Measurements from ENCODE around the gene SEMA4D.

Gene SEMA4D

DNA sequence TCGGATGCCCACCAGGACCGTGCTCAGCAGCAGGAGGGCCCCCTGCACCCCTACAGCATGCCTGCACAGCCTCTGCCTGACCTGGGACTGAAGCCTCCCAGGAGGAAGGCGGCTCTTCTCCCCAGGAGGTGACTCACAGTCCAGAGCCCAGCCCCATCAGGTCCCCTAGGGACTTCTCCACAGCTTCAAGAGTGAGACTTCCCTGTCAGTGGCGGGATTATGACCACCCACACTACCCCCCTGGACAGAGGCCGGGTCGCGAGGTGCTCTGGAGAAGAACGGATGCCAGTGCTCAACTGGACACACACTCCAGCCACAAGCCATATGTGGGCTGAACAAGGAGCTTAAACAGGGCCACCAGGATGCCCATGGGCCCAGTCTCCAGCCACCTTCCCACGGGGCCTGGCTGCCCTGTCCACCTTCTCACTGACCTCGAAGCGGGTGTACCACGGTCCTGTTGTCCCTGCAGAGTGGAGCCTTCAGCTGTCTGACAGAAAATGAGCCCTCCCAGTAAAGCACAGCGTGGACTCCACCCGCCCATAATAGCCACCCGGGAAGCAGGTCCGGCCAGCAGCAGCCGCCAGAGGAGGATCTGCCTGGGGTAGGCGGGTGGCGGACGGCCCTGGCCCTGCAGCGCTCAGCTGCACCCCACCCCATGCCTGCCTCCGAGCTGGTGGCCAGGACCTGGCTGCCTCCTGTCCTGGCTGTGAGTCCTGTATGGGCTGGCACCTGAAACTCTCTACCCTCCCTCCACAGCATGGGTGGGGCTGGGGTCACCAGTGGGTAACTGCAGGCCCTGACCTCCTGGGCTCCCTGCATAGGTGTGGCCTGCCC is 54.7 kb downstream of the SEMA4D start:
- no peak for DNase-seq

DNA sequence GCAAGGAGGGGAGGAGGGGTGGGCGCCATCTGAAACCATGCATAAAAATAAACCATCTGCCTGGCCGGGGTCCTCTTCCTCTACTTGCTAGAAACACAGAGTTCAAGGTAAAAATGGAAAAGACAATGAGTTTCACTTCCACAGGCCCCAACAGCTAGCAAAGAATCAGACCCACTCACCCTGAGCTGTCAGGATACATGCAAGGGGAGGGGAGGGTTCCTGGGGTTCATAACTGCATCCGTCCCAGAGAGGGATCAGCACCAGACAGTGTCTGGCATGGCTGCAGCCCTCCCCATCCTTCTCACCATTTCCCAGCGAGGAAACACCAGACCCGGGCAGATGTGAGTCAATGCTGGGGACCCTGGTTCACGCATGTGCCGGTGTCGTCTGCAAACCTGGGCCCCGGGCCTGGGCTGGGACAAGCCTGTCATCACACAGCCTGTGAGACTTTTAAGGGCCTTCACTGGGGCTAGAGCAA is 55.4 kb downstream of the SEMA4D start:
- DNase-seq: no peak

DNA sequence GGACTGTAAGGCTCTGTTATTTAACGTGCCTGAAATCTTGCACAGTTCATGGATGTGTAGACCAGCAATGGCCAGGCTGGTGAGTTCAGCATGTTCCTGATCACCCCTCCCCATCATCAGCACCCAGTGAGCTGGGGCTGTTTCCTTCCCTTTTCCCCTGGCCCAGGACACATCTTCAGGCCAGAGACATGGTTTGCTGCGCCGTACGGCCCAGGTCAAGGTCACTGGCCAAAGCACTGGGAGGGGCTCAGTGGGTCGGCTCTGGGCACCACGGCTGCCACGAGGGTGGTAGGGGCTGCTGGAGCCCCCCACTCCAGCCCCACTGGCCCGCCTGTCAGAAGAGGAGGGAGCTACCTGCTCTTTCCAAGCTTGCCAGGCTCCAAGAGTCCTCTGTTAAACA is 55.9 kb downstream of the SEMA4D start:
- DNase-seq: no peak

GRCh38 chr9:89441655-89441970 is 56.3 kb downstream of the SEMA4D start:
- no peak for DNase-seq

DNA sequence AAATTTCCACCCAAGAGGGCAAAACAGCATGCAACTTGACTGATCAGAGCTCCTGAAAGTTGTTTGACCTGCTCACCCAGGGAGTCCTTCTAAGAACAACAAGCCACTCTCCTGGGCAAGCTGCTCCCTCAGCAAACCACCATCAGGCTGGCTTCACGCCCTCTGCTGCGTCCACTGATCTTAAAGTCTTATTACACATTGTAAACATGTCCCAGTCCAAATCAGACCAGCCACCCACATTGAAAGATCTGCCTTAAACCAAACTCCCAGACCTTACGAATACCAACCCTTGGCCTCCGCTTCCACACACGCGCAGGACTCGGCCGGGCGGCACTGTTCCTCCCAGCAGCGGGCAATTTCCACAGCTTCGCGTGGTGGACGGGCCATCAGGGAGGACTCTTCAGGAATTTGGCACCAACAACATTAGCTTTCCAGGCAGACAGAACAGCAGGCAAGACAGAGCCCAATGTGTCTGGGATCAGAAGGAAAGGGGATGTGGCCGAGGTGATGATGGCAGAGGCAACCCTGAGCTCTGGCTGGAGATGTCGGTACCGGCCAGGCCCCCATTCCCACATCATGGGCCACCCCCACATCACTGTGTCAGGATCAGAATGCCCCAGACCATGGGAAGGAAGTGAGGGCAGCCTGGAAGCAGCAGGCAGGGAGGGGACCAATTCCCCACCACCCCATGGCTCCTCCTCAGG is 56.8 kb downstream of the SEMA4D start:
- DNase-seq: no peak

DNA sequence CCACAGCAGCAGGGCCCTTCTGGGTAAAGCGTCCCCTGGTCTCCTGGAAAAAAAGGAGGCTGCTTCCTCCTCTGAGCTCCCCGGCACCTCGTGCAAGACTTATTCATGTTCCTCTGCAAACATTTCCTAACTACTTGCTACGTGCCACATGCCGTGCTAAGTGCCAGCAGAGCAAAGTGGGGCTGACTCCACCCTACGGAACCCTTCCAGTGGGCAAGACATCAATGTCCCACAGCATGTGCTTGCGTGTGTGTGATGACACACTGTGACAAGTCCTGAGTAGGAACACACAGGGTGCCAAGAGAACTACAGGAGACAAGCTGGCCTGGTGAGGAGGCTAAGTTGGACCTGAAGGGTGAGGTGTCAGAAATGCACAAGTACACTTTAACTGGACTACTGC is 57.4 kb downstream of the SEMA4D start:
- DNase-seq: peak; percentile 53

GRCh38 chr9:89440046-89440445 is 57.9 kb downstream of the SEMA4D start:
- no peak for DNase-seq

DNA sequence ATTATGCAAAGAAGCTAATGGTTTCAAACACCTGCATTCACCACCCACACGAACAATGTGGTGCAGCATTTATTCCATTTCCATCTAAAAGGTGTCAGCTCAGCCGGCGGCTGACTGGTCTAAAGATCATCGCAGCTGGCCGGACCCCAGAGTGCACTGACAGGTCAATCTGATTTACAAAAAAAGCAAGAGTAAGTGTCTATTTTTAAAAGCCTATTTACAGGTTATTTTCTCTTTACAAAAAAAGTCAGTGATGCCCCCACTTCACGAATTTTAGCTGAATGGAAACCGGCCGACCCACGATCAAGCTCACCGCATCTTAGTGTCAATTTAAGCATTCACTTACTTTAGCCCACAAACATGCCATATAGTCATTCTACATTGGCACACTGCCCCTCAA is 58.3 kb downstream of the SEMA4D start:
- DNase-seq: no peak

DNA sequence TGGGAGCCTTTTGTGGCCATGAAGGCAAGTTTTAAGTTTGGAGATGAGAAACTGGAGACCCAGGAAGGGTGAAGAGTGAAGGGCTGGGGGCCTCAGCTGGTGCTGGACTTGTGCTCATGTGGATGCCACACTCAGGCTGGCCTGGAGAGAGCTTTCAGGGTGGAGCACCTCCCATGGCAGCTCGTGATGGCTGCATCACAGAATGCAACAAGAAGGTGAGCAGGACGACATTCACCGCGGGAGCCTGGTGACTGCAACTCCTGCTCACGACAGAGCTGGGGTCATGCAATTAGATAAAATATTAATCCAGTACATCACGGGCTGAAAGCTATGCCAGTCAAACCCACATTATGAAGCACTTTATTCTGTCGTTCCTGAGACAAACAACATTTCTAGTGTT is 59.7 kb downstream of the SEMA4D start:
- DNase-seq: no peak

DNA sequence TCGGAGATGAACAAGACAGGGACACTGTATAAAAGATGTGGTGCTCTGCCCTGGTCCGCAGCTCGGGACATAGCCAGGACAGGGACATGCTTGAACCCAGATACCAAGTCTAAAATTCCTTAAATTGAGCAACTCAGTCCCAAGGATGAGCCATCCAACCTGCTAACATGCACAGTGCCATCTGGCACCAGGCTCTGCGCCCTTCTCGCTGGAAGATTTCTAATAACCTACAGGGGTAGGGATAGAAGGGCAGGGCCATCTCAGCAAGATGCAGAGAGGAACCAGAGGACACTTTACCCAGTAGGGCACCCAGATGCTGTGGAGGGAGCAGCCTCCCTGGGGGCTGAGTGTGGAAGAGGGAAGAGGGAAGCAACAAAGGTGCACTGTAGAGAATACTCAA is 60.1 kb downstream of the SEMA4D start:
- no peak for DNase-seq

DNA sequence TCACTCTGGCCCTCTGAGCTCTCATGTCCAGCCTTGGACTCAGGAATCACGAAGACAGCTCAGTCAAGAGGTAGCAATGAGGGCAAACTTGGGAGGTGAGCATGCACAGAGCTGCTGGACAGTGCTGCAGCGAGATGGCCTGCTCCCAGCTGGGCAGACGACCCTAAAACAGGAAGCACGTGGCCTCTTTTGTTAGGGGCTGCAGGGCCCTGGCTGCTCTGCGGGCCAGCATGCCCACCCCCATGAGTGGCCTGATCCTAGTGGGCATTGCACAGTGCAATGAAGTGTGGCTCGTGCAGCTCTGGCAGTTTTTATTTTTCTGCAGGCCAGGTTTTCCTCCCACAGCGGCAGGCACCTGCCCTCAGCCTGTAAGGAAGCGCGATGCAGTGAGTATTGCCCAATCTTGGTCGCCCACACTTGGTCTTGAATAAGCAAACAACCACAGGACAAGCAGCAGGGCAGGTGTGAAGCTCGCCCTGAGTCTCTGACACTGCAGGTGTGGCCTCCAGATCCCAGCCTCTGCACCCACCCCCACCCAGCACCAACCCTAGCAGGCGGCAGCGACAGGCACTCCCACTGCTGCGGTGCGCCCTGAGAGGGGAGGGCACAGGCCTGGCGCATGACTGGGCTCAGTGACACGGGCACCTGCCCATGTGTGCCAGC is 60.8 kb downstream of the SEMA4D start:
- peak; percentile 58 for DNase-seq

DNA sequence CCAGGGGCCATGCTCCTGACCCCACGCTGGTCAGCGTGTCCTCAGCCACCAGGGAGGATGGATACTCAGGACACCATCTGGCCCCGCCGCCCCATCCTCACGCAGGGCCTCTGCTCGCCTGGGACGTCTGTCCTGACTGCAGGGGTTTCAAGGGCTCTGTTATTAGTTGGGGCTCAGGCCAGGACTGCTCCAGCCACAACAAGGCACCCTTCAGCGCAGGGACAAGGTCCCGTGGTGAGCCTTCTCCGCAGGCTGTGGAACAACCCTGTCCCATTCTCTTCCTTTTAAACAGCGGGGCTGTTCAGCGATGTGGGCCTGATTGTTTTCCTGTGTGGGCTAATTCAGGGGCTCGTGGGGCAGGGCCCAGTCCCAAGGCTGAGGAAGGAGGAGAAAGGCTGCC is 61.6 kb downstream of the SEMA4D start:
- DNase-seq: no peak

- DNase-seq: no peak
These were observed 62.7 kb downstream of the SEMA4D start for GRCh38 chr9:89435071-89435823.

DNA sequence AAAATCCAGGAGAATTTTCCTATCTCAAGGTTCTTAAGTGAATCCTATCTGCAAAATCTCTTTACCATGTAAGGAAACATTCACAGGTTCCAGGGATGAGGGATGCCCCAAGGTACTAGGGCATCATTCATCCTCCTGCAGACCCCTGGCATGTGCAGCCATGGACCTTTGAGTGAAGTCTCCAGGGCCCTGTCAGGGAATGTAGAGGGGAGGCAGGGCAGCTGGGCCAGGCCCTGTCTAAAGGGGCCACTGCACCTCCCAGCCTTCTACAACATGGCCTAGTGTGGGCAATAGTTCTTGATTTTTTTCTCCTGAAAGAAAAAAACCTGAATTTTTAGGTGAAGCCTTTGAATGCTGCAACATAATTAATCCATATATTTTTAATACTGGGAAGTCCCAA is 63.3 kb downstream of the SEMA4D start:
- DNase-seq: no peak

GRCh38 chr9:89433826-89434225 is 64.1 kb downstream of the SEMA4D start:
- no peak for DNase-seq

GRCh38 chr9:89432986-89433530 is 64.9 kb downstream of the SEMA4D start:
- no peak for DNase-seq

DNA sequence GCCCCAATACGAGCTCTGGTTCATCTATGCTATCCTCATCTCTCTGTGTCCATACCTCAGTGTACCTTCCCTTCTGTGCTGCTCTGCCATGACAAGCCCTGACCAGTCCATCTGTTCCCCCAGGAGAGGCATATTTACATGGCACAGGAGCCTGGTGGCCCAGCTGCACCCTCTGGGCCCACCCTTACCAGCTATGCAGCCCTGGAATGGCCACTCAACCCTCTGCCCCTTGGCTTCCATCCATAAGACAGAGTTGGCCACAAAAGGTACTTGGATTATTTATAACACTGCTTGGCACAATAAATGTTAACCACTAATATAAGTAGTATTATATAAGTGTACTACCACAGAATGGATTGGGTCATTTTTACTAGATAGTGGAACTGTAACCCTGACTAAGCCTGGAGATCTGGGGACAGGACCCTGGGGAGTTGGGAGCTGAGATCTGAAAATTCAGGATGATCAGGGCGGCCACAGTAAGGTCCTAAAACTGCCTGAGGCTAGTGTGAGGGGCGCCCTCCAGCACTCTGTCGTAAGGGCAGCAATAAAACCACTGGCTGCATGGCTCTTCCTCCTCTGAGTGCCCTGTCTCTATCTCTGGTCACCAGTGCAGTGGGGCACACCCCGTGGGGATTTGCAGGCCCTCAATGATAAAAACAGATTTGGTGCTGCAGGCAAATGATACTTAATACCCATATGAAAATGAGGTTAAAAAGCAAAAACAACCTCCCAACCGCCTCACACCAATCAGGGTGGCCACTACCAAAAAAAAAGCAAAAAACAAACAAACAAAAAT is 65.8 kb downstream of the SEMA4D start:
- DNase-seq: no peak

DNA sequence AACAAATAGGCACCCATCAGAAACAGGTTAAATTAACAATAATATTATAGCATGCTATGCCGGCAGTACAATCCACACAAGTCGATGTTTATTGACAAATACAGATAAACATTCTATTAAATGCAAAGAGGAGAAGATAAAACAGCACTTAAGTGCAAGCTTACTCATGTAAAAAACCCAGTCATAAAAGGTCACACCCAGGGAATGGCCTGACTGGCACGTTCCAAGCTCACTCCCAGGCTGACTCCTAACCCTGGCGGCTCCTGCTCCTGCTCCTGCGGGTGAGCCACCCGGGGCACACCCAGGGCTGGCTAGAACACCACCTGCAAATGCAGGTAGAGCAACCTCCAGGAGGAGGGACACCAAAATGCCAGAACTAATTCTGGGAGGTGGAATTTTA is 66.9 kb downstream of the SEMA4D start:
- DNase-seq: no peak

GRCh38 chr9:89428901-89429890 is 68.7 kb downstream of the SEMA4D start:
- DNase-seq: peak; percentile 58

- no peak for DNase-seq
These were observed 69.6 kb downstream of the SEMA4D start for GRCh38 chr9:89428222-89428761.
